ES-I3 (cell line): ENCODE measurements around the gene RPS16.
"Not testable (repeated sequence)": the region's sequence is repeated elsewhere in the genome, so short reads cannot be mapped to it uniquely, and the experiment has no call there.

ENCODE experiments used
- H3K36me3 ChIP-seq: 2 replicates; pipeline ENCODE4 v1.6.1; 2013; ENCODE audit warnings: mild to moderate bottlenecking, low read length, control low read depth, moderate library complexity; ENCODE audit not compliant: insufficient read depth
- H3K4me1 ChIP-seq: 2 replicates; pipeline ENCODE4 v1.6.1; 2013; ENCODE audit warnings: mild to moderate bottlenecking, control low read depth, low read length; ENCODE audit not compliant: insufficient read depth
- H3K9ac ChIP-seq: 2 replicates; pipeline ENCODE4 v1.6.1; 2013; ENCODE audit warnings: low read depth, mild to moderate bottlenecking, low read length, moderate library complexity
- H3K9me3 ChIP-seq: 2 replicates; pipeline ENCODE4 v1.6.1; 2013; ENCODE audit warnings: mild to moderate bottlenecking, low read length, moderate library complexity; ENCODE audit not compliant: control insufficient read depth, insufficient read depth

The RPS16 gene

GRCh38 chr19:39435499-39436349 is at the start of gene RPS16:
Gene RPS16 (minus strand): TSS chr19:39435949. CDS start chr19:39435895, 54 bp downstream.
- H3K9ac ChIP-seq = peak within 1 kb of the TSS; percentile 97
- H3K9me3 ChIP-seq = no peaks in the 10 kb centered on the region
- H3K36me3 ChIP-seq = peaks cover 21% of the 10 kb centered on the region
- peaks cover 18% of the 10 kb centered on the region; the same call in 1 of the 2 replicates for H3K4me1 ChIP-seq

- Histone ChIP-seq H3K36me3 (peaks cover 7% of the 10 kb centered on the region; the same call in 1 of the 2 replicates), H3K4me1 (0 out of 2 replicates have a peak, but pooled peaks cover 5% of the 10 kb centered on the region), H3K9me3 (no peaks in the 10 kb centered on the region), H3K9ac (no peak overlapping the region)
Observed at GRCh38 chr19:39483141-39483540, 47.4 kb upstream of the RPS16 start.

DNA sequence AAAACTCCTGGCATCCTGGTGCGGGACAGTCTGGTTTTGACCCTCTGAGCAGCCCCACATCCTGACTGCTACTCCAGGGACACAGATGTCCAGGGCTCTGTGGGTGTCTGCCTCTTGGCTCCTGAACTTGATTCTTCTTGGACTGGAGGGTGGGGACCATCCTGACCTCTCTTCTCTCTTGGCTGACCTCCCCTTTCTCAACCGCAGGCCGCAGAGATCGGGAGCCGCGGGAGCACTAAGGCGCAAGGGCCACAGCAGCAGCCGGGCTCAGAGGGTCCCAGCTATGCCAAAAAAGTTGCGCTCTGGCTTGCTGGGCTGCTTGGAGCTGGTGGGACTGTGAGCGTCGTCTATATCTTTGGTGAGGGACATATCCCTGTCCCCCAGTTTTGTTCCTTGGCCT is 45.9 kb upstream of the RPS16 start:
- H3K4me1 ChIP-seq = 0 out of 2 replicates have a peak, but pooled peaks cover 5% of the 10 kb centered on the region
- H3K36me3 ChIP-seq = no peaks in the 10 kb centered on the region
- peak overlapping the region; percentile 96 for H3K9ac ChIP-seq
- no peaks in the 10 kb centered on the region for H3K9me3 ChIP-seq

DNA sequence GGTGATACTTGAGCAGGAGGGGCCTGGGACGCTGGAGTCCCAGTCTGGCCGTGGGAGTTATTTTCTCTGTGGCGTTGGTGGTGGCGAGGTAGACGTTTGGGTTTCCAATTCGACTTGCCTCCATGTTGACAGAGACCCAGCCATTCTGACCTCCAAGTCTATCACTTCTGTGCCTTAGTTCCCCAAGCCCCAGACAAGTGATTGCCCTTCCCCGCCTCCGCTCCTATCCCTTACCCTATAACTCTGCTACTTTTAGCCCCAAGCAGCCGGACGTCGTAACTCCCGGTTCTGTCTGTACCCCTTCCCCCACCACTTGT is 45.4 kb upstream of the RPS16 start:
- Histone ChIP-seq H3K4me1 (0 out of 2 replicates have a peak, but pooled peaks cover 5% of the 10 kb centered on the region), H3K36me3 (peaks cover 3% of the 10 kb centered on the region; the same call in 1 of the 2 replicates), H3K9ac (peak overlapping the region; percentile 96), H3K9me3 (no peaks in the 10 kb centered on the region)

DNA sequence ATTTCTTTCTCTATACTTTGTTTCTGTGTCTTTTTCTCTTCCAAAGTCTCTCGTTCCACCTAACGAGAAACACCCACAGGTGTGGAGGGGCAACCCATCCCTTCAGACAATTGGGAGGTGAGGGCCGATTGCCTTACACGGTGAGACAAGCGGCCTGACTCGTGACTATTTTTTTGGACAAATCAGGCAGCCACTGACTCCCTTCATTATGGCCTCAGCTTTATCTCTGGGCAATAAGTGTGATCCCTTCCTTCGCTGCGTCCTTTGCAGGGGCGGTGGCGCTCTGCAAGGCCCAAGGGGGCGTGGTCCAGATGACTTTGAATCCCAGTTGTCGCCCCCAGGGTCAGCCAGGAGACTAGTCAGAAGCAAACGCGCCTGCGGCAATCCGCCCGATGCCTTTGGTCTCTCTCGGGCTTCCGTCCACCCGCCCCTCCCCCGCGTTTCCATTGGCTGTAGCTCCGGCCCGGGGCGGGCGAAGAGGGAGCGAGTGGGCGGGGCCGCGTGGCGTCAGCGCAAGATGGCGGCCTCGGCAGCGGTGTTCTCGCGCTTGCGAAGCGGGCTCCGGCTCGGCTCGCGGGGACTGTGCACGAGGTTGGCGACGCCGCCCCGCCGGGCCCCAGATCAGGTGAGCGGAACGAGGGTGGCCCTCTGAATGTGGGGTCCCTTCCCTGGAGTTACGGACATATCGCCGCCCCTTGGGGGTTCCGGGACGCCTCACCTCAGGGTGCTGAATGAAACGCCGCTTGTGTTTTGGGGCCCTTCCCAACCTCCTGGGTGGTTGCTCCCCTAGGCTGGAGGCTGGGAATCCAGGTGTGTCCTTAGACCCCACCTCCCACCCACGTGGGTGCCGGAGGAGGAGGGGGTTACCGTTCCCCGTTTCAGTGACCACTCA is 44.8 kb upstream of the RPS16 start, which contains the start of gene TIMM50:
Gene TIMM50, plus strand, starts transcription at position 502 of the 892 bp plus-strand sequence. Its CDS starts 16 bp downstream, at position 518.
- 0 out of 2 replicates have a peak, but pooled peaks cover 5% of the 10 kb centered on the region for H3K4me1 ChIP-seq
- peaks cover 5% of the 10 kb centered on the region; the same call in 1 of the 2 replicates for H3K36me3 ChIP-seq
- H3K9me3 ChIP-seq = no peaks in the 10 kb centered on the region
- peak within 1 kb of the TSS; percentile 96 for H3K9ac ChIP-seq

- Histone ChIP-seq H3K4me1 (0 out of 2 replicates have a peak, but pooled peaks cover 5% of the 10 kb centered on the region), H3K36me3 (peaks cover 5% of the 10 kb centered on the region; the same call in 1 of the 2 replicates), H3K9ac (peak overlapping the region; percentile 96; the same call in 1 of the 2 replicates), H3K9me3 (no peaks in the 10 kb centered on the region)
Observed at GRCh38 chr19:39479916-39480315, 44.2 kb upstream of the RPS16 start.

- not testable (repeated sequence) for H3K9ac ChIP-seq, H3K9me3 ChIP-seq, H3K4me1 ChIP-seq
- H3K36me3 ChIP-seq = peaks cover 11% of the 10 kb centered on the region
Observed at GRCh38 chr19:39479319-39479801, 43.6 kb upstream of the RPS16 start.

- 0 out of 2 replicates have a peak, but pooled peaks cover 5% of the 10 kb centered on the region for H3K4me1 ChIP-seq
- no peak overlapping the region for H3K9ac ChIP-seq
- H3K9me3 ChIP-seq = no peaks in the 10 kb centered on the region
- peaks cover 18% of the 10 kb centered on the region for H3K36me3 ChIP-seq
Observed at GRCh38 chr19:39475748-39476147, 40.0 kb upstream of the RPS16 start.

GRCh38 chr19:39474139-39474620 is 38.4 kb upstream of the RPS16 start:
- no peaks in the 10 kb centered on the region for H3K4me1 ChIP-seq
- H3K36me3 ChIP-seq = peaks cover 21% of the 10 kb centered on the region
- H3K9ac ChIP-seq = no peak overlapping the region
- H3K9me3 ChIP-seq = no peaks in the 10 kb centered on the region

- H3K4me1 ChIP-seq = no peaks in the 10 kb centered on the region
- H3K9me3 ChIP-seq = no peaks in the 10 kb centered on the region
- no peak overlapping the region for H3K9ac ChIP-seq
- peaks cover 21% of the 10 kb centered on the region for H3K36me3 ChIP-seq
Observed at GRCh38 chr19:39473443-39473960, 37.8 kb upstream of the RPS16 start.

- Histone ChIP-seq H3K36me3 (peaks cover 21% of the 10 kb centered on the region), H3K9ac (no peak overlapping the region), H3K4me1 (no peaks in the 10 kb centered on the region), H3K9me3 (no peaks in the 10 kb centered on the region)
Observed at GRCh38 chr19:39472746-39473442, 37.1 kb upstream of the RPS16 start.

DNA sequence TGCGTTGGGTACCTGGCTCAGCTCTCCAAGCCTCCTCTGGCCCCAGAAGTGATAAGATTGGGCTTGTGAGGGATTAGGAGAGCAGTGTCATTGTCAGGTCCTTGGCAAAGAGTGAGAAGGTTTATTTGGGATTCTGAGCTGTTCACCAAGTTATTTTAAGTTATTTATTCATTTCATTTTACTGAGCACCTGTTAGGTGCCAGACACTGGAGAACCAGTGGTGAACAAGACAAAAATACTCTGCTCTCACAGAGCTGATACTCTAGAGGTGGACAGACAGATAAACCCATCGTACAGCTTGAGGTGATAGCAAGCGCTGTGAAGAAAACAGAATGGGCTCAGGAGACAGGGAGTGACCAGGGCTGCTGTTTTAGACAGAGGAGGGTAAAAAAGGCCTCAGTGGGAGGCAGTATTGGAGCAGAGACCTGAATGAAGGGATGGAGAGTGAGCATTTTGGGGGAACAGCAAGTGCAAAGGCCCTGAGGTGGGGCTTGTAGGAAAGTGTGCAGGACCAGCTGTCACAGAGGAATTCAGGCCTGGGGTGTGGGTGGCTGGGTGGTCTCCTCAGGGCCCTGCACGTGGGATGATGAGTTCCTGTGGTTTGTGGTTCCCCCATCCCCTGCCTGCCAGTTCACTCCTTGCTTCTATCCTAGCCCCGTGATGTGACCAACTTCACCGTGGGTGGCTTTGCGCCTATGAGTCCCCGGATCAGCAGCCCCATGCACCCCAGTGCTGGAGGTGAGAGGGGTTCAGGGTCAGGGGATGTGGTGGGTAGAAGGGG is 36.2 kb upstream of the RPS16 start:
- peaks cover 21% of the 10 kb centered on the region for H3K36me3 ChIP-seq
- no peaks in the 10 kb centered on the region for H3K4me1 ChIP-seq
- no peaks in the 10 kb centered on the region for H3K9me3 ChIP-seq
- no peak overlapping the region for H3K9ac ChIP-seq
